NOMO-1 (cell line): ENCODE measurements around the gene KAT7.

Experiments used
- DNase-seq, 2 experiments: peaks; one replicate each; lab custom pipeline; 2025; ENCODE audit not compliant: unreplicated experiment in 2 of 2; lab: John Stamatoyannopoulos, UW

KAT7 gene

DNA sequence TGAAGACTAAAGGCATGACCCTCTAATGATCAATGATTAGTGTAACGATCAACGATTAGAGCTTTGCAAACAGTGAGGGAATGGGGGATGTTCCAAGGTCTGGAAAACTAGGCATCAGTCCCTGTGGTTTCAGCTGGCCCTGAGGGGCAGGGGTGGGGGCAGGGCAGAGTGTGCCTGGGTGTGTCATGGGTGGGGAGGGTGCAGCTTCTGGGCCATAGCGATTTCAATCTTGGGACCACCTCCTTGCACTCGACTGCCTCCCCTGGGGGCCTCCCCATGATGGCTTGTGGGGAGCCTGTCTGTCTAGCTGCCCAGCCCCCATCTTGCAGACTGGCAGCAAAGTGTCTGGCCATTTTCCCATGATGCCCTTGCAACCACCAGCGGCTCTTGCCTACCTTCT lies 51.0 kb downstream of the KAT7 start:
- DNase-seq, result no peak

- DNase-seq, result no peak
Observed at GRCh38 chr17:49841548-49841947, 53.1 kb downstream of the KAT7 start.

- DNase-seq, result no peak
Observed at GRCh38 chr17:49842371-49842770, 53.9 kb downstream of the KAT7 start.

DNA sequence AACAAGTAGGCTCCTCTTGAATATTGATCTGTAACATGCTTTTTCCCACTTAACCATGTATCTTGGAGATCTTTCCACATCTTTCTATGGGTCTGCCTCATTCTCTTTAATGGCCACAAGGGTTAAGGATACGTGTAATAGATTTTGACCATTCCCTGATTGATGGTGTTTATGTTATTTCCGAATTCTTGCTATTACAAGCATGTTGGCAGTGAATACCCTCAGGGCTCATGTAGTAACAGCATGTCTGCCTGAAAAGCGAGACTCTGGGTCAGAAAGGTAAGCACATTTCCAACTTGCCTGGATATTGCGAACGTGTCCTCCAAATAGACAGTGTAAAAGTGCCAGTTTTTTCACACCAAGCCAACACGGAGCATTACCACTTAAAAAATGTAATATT lies 54.4 kb downstream of the KAT7 start:
- DNase-seq, result no peak

DNA sequence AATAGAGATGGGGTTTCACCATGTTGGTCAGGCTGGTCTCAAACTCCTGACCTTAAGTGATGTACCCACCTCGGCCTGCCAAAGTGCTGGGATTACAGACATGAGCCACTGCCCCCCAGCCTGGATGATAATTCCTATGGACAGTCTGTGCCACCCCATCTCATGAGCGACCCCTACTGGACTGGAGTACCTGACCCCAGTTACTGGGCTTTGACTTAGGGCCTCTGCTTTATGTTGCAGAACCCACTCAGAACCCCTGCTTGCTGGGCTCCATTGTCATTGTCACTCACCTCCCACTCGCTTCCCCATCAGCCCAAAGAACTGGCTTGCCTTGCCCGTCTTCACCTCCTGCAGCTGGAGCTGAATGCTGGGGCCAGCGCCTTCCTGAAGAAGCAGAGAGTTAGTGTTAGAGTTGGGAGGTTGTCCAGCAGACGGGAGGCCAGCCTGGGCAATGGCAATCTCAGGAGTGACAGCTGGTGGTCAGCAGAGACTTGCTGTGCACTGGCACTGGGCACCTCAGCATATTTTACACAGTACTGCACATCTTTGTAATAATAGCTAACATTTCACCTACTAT lies 55.4 kb downstream of the KAT7 start:
- DNase-seq, result no peak

DNA sequence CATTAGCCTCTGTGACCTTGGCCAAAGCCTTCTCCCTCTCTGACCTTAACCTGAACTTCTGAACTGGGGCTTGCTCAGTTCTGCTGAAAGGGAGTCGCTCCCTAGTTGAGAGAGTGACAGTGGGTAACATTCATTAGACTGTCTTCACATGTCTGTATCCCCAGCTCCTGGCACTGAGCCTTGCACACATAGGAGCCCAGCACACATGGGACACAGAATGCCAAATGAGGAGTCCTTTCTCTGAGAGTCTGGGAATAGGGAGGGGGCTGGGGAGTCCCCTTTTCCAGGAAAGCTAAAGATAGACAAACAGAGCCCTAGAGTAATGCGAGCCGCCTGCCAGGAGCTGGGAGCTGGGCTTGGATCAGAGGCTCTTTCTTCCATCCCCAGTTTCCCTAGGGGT lies 56.8 kb downstream of the KAT7 start:
- DNase-seq, result no peak

- no peak for DNase-seq
Observed at GRCh38 chr17:49846938-49847712, 58.6 kb downstream of the KAT7 start.

DNA sequence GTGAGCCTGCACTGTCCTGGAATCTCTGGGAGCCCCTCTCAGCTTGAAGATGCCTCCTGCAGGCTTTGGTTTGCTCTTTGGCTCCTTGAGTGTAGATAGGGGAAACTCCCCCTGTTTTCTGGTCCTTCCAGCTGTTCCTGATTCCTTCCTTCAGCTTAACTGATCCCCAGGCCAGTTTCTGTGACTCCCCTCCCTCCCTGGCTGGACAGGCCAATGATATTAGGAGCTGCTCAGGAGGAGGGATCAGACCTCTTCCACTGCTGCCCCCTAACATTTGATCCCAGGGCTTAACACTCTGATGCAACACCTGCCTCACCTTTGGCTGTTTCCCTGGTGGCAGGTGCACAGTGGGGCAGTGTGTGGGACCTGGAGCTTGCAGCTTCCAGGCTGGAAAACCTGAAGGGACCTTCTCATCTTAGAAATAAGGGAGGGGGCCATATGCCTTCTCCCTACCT lies 59.6 kb downstream of the KAT7 start, which contains the start of gene TAC4:
TSS of gene TAC4 (minus strand) at position 51 of the 455 bp plus-strand sequence. CDS start 52 bp downstream, outside the sequence.
- DNase-seq, result no peak

GRCh38 chr17:49848739-49849138 lies 60.3 kb downstream of the KAT7 start:
- no peak for DNase-seq

DNA sequence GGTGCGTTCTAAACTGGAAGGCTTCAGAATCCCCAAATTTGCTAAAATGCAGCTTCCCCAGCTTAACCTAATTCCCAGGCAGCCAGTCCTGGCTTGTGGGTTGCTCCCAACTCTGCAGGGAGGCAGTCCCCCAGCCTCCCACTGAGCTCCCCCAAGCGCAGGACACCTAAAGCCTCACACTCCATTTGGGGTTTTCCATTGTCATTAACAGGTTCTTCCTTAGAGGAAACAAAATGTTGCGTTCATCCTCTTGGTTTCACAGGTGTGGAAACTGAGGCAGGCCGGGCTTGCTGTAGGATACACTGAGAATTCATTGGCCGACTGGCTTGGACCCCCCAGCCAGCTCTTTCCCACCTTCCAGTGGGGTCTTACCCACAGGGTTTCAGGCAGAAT lies 61.7 kb downstream of the KAT7 start:
- no peak for DNase-seq

- no peak for DNase-seq
Observed at GRCh38 chr17:49850772-49851386, 62.4 kb downstream of the KAT7 start.

GRCh38 chr17:49851387-49852291 lies 63.2 kb downstream of the KAT7 start:
- peak; percentile 52 to 60 for DNase-seq

GRCh38 chr17:49853470-49854015 lies 65.1 kb downstream of the KAT7 start:
- DNase-seq, result no peak

- no peak for DNase-seq
Observed at GRCh38 chr17:49854126-49854525, 65.6 kb downstream of the KAT7 start.

- DNase-seq, result no peak
Observed at GRCh38 chr17:49858796-49859195, 70.3 kb downstream of the KAT7 start.

GRCh38 chr17:49859991-49860953 lies 71.8 kb downstream of the KAT7 start:
- DNase-seq, result no peak

DNA sequence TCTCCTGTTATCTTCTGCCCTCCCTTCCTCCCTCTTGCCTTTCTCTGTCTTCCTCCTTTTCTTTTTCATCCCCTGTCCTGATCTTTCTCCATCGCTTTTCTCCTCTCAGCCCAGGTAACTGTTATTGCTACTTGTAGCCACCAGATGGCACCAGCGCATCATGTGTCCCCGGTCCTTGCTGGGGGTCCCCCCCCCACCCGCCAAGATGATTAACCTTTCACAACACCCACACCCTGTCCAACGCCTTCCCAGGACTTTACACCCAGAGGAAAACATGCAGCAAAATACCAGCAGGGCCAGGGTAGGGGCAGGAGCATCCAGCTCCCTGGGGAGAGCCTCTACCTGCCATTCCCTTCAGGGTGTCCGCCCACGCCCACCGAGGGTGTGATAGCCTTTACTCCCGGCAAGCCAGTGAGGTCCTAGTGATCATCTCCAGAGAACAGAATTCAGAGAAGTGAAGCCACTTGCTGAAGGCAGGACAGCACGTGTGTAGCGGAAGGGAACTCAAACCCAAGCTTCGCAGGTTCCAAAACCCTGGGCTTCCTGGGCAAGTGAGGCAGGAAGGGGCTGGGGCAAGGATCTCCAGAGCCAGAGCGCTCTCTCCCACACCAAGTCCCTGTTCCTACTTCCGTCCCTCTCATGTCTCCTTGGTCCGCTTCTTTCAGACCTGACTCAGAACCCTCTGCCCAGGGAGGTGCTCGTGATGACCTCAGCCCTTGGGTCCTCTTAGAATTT lies 72.8 kb downstream of the KAT7 start:
- peak in 1 of 2 experiments; percentile 20 for DNase-seq

GRCh38 chr17:49862781-49863331 lies 74.4 kb downstream of the KAT7 start:
- DNase-seq, result peak in 1 of 2 experiments; percentile 32

DNA sequence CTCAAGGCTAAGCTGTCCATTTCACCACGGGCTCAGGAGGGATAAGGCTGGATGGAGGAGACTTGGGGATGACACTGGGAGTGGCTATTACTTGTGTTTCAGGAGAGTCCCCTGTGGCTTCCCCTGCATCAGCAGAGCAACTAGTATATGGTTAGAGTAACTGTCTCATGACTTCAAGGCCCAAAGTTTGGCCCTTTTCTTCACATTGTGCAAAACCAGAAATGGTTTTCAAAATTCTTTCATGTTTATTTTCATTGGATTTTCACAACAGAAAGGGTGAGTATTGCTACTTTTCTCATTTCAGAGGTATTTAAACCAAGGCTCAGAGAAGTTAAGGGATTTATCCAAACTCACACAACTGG lies 77.5 kb downstream of the KAT7 start:
- DNase-seq, result no peak
